Tibial artery (tissue), 4 donors: ENCODE measurements around the gene TMCO4.

Source experiments
- DNase-seq, 2 donors: peaks; one replicate each; pipeline ENCODE4 v3.0.0-alpha.2; 2019
- H3K27ac ChIP-seq, 2 donors: fragments of 200-600 bp; sonication (generic) in 1 of 2; 1 replicate in 1 of 2; 2 replicates in 1 of 2; pipeline ENCODE4 v1.5.1; 2018 to 2019; ENCODE audit warnings: mild to moderate bottlenecking in 1 of 2
- H3K27me3 ChIP-seq, 2 donors: fragments of 200-600 bp; sonication (generic) in 1 of 2; one replicate each; pipeline versions ENCODE4 v1.5.1 to v1.6.0; 2016 to 2019
- H3K36me3 ChIP-seq, 3 donors: fragments of 200-600 bp; sonication (generic) in 2 of 3; one replicate each; pipeline ENCODE4 v1.5.1; 2016 to 2019; ENCODE audit warnings: mild to moderate bottlenecking in 2 of 3
- H3K4me1 ChIP-seq, 4 donors: fragments of 200-600 bp; sonication (generic) in 2 of 4; 1 replicate in 3 of 4; 2 replicates in 1 of 4; pipeline ENCODE4 v1.5.1; 2016 to 2019
- H3K4me3 ChIP-seq, 2 donors: fragments of 200-600 bp; sonication (generic) in 1 of 2; 1 replicate in 1 of 2; 2 replicates in 1 of 2; pipeline ENCODE4 v1.5.1; 2018 to 2019; ENCODE audit warnings: mild to moderate bottlenecking in 2 of 2
- H3K9me3 ChIP-seq, 3 donors: fragments of 200-600 bp; sonication (generic) in 1 of 3; one replicate each; pipeline ENCODE4 v1.5.1; 2016 to 2019
- intact Hi-C: fragments of 100-400 bp; cut with DNase I; formaldehyde crosslinking; loops from one replicate; pipeline ENCODE4 v1.15.0; 2023; ENCODE audit warnings: low total_unique reads
- TF ChIP-seq, protein P1 (sequence below), 2 experiments: fragments of 200-600 bp in 1 of 2; fragments of 450-650 bp in 1 of 2; IDR thresholded peaks; one replicate each; pipeline ENCODE4 v1.5.1; 2017 to 2019; ENCODE audit warnings: antibody characterized with exemption in 2 of 2, mild to moderate bottlenecking in 1 of 2, moderate library complexity in 1 of 2

The TMCO4 gene

DNA sequence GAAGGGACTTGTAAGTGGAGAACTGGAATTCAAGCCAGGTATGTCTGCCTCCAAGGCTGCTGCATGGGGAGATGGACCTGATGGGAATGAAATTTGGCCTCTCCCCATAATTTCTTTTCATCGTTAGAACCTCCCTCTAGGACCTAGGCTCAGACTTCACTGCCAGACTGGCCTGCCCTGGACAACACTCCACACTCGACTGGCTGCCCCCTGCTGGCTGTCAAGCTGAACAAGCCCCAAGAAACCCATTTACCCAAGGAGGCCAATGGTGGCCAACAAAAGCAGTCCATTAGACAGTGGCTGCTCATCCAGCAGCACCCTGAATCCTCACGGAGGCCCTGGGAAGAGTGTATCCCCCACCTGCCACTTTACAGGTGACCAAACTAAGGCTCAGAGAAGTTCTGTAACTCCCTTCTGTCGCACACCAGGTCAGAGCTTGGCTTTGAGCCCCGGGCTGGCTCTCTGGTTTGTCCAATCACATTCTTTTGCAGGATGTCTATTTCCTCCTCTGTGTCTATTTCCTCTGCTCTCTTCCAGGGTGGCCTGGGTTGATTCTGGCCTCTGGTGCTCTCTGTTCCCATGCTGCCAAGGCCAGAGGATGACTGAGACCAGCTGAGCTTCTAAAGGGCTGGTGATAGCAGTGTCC is 11.6 kb upstream of the TMCO4 start:
- no peak overlapping the region for H3K27ac ChIP-seq
- no peaks in the 10 kb centered on the region for H3K9me3 ChIP-seq
- TF ChIP-seq, protein P1, sequence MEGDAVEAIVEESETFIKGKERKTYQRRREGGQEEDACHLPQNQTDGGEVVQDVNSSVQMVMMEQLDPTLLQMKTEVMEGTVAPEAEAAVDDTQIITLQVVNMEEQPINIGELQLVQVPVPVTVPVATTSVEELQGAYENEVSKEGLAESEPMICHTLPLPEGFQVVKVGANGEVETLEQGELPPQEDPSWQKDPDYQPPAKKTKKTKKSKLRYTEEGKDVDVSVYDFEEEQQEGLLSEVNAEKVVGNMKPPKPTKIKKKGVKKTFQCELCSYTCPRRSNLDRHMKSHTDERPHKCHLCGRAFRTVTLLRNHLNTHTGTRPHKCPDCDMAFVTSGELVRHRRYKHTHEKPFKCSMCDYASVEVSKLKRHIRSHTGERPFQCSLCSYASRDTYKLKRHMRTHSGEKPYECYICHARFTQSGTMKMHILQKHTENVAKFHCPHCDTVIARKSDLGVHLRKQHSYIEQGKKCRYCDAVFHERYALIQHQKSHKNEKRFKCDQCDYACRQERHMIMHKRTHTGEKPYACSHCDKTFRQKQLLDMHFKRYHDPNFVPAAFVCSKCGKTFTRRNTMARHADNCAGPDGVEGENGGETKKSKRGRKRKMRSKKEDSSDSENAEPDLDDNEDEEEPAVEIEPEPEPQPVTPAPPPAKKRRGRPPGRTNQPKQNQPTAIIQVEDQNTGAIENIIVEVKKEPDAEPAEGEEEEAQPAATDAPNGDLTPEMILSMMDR (IDR thresholded peaks at IDR 0.05) = peak; percentile 39 to 50
- H3K4me3 ChIP-seq = no peak overlapping the region
- H3K27me3 ChIP-seq = no peaks in the 10 kb centered on the region
- peaks cover 0 to 4% (median 0%) of the 10 kb centered on the region in 4 donors for H3K4me1 ChIP-seq
- DNase-seq = peak in 1 of 2 donors; percentile 31
- intact Hi-C loops = loop anchor here (5.0 kb wide), 1 partner anchor 94 kb away; no protein-coding TSS in a partner anchor
- H3K36me3 ChIP-seq = no peaks in the 10 kb centered on the region

DNA sequence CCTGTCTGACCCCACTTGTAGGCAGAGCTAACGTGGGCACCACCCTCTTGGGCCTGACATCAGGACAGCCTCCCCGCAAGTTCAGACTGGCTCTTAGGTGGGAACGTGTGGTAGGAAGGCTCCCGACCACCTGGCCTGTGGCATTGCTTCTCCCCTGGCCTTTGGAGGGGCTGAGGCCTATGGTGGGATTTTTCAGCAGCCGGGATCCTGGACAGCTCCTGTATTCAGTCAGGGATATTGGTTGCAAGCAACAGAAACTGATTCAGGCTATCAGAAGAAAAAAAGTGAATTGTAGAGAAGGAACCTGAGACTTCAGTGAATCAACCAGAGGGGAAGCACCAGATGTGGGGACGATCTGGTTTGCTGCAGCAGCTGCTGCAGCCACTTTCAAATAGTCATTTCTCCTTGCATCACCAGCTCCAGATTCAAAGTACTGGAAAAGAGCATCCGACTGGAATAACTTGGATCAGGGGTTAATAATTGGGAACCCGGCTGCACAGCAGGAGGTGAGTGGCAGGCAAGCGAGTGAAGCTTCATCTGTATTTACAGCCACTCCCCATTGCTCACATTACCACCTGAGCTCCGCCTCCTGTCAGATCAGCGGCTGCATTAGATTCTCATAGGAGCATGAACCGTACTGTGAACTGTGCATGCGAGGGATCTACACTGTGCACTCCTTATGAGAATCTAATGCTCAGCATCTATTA is 9.5 kb upstream of the TMCO4 start:
- Histone ChIP-seq H3K36me3 (no peaks in the 10 kb centered on the region), H3K9me3 (no peaks in the 10 kb centered on the region), H3K4me3 (no peak overlapping the region), H3K27me3 (no peaks in the 10 kb centered on the region), H3K4me1 (peaks cover 0 to 9% (median 0%) of the 10 kb centered on the region in 4 donors), H3K27ac (no peak overlapping the region)
- no peak for DNase-seq
- intact Hi-C loops = no loop called here
- TF ChIP-seq, protein P1 (IDR thresholded peaks at IDR 0.05) = no peak

DNA sequence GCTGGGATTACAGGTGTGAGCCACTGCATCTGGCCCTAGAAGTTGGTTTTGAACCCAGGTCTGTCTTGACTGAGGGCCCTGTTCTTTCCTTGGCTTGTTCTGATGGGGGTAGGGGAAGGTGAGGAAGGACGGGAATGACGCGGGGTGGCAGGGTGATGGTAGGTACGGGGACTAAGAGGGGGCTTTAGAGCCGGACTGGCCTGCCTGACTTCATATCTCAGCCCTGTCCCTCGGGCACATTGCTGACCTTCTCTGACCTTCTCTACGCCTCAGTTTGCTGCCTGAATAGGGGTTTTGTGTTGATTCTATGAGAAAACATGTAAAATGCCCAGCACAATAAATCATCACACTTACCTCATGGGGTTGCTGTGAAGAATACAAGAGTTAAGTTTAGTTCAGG is 8.6 kb upstream of the TMCO4 start:
- intact Hi-C loops = no loop called here
- no peak for DNase-seq
- no peaks in the 10 kb centered on the region for H3K36me3 ChIP-seq
- no peaks in the 10 kb centered on the region for H3K27me3 ChIP-seq
- H3K4me1 ChIP-seq = peaks cover 0 to 9% (median 0%) of the 10 kb centered on the region in 4 donors
- no peak overlapping the region for H3K4me3 ChIP-seq
- no peak overlapping the region for H3K27ac ChIP-seq
- no peaks in the 10 kb centered on the region for H3K9me3 ChIP-seq
- TF ChIP-seq, protein P1 (IDR thresholded peaks at IDR 0.05) = no peak

DNA sequence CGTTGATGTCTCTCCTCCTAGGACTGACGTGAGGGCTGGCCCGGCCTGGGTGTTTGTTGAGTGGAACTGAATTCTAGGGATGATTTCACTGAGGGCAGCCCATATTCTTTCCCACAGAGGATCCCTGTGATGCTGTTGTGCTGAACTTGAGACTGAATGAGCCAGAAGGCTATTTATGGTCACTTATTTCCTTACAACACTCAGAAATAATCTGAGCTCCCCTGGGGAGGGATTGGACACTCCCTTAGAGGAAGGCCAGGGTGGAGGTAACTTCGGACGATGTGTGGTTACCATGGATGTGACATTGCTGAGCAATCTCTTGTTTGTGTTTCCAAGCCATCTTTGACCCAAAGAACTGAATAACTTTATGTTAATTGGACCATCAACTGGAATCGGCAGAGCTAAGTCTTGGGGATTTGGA is 5.1 kb upstream of the TMCO4 start:
- no peak for DNase-seq
- intact Hi-C loops = no loop called here
- peaks cover 0 to 18% (median 3%) of the 10 kb centered on the region in 4 donors for H3K4me1 ChIP-seq
- no peak overlapping the region for H3K4me3 ChIP-seq
- no peaks in the 10 kb centered on the region for H3K36me3 ChIP-seq
- no peaks in the 10 kb centered on the region for H3K9me3 ChIP-seq
- TF ChIP-seq, protein P1 (IDR thresholded peaks at IDR 0.05) = no peak
- peak overlapping the region in 1 of 2 donors; percentile 20 for H3K27ac ChIP-seq
- H3K27me3 ChIP-seq = no peaks in the 10 kb centered on the region

DNA sequence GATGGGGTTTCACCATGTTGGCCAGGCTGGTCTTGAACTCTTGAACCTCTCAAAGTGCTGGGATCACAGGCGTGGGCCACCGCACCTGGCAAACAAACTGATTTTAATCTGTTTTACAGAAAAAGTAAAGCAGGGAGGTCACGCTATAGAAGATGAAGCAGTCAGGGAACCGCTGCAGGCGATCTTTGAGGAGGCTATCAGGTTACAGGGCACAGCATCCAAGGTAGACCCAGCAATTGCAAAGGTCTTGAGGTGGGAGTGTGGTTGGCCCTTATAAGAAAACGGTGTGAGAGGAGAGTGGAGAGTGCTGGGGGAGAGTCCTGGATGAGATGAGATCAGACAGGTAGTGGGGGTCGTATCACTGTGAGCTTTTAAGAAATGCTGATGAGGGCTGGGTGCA is 2.6 kb upstream of the TMCO4 start:
- TF ChIP-seq, protein P1 (IDR thresholded peaks at IDR 0.05) = no peak
- Histone ChIP-seq H3K36me3 (peaks cover 0 to 2% (median 0%) of the 10 kb centered on the region in 3 donors), H3K27me3 (no peaks in the 10 kb centered on the region), H3K9me3 (no peaks in the 10 kb centered on the region), H3K4me1 (peaks cover 0 to 32% (median 15%) of the 10 kb centered on the region in 4 donors), H3K4me3 (no peak overlapping the region), H3K27ac (no peak overlapping the region)
- intact Hi-C loops = no loop called here
- DNase-seq = no peak
